HepG2 (cell line): Measurements from ENCODE around the gene SEBOX. TPM values are rescaled to one million over a fixed set of nuclear protein-coding genes. Genes with fewer than 3 reads are reported as not detected.

ENCODE experiments used
- ELF3 ChIP-seq: IDR thresholded peaks from 2 replicates; pipeline ENCODE4 v1.6.1; 2016; ENCODE audit warnings: missing genetic modification reagents, missing compliant biosample characterization
- SOX6 ChIP-seq, 2 experiments: fragments of 450-650 bp in 1 of 2; sonication (generic) in 1 of 2; formaldehyde crosslinking in 1 of 2; IDR thresholded peaks; 2 replicates each; pipeline versions ENCODE4 v1.4.0 to v1.6.1; 2017 to 2020; ENCODE audit warnings: antibody characterized with exemption in 1 of 2, mild to moderate bottlenecking in 1 of 2, missing genetic modification reagents in 1 of 2
- TBX3 ChIP-seq: fragments of 450-650 bp; IDR thresholded peaks from 2 replicates; pipeline ENCODE4 v1.6.1; 2017; ENCODE audit warnings: antibody characterized with exemption, mild to moderate bottlenecking, inconsistent platforms, borderline replicate concordance
- ZBTB40 ChIP-seq, 2 experiments: fragments of 450-650 bp in 1 of 2; sonication (generic) in 1 of 2; formaldehyde crosslinking in 1 of 2; IDR thresholded peaks; 2 replicates each; pipeline versions ENCODE4 v1.6.1 to v1.8.0; 2016 to 2022; ENCODE audit warnings: antibody characterized with exemption in 1 of 2, mild to moderate bottlenecking in 1 of 2, missing genetic modification reagents in 1 of 2
- ZNF496 ChIP-seq: sonication (generic); formaldehyde crosslinking; IDR thresholded peaks from 2 replicates; pipeline ENCODE4 v1.8.1; 2023; ENCODE audit warnings: mild to moderate bottlenecking, moderate library complexity, missing genetic modification reagents; ENCODE audit not compliant: insufficient replicate concordance
- ZSCAN5A ChIP-seq: sonication (generic); formaldehyde crosslinking; IDR thresholded peaks from 2 replicates; pipeline ENCODE4 v1.8.0; 2022; ENCODE audit warnings: mild to moderate bottlenecking, missing genetic modification reagents, borderline replicate concordance
- polyA plus RNA-seq, 8 experiments: library from polyadenylated mRNA; depleted of rRNA in 3 of 8; stranded (reverse) in 7 of 8; unstranded in 1 of 8; fragments of >200 nt; fragmentation: Illumina TruSeq in 4 of 8; extraction: Trizol in 4 of 8; gene quantifications; 2 replicates each; pipeline versions ENCODE4 v1.2.1 to v1.2.3, GENCODE V29; 2011 to 2016; ENCODE audit warnings: low read depth in 4 of 8, missing spikeins in 1 of 8, mixed read lengths in 1 of 8; ENCODE audit not compliant: insufficient read depth in 1 of 8
- total RNA-seq, 5 experiments: library from RNA; depleted of rRNA; stranded (reverse); fragments of >200 nt; fragmentation: Illumina TruSeq; extraction: Trizol; gene quantifications; 2 replicates each; pipeline ENCODE4 v1.2.3, GENCODE V29; 2016; ENCODE audit warnings: low read depth in 1 of 5

Gene SEBOX
- total and polyA plus RNA-seq, 2 of the 13 experiments (the other 11 are each of a cell fraction or from before 2014, with no cell fraction given) = not detected

- TF ChIP-seq ZBTB40 (IDR thresholded peaks at IDR 0.05) (no peak), ZBTB40 (CRISPR knock-in tag; IDR thresholded peaks at IDR 0.05) (no peak), SOX6 (IDR thresholded peaks at IDR 0.05) (no peak), SOX6 (CRISPR knock-in tag; IDR thresholded peaks at IDR 0.05) (no peak), ZSCAN5A (CRISPR knock-in tag) (no peak), ELF3 (no peak), TBX3 (no peak), ZNF496 (CRISPR knock-in tag) (no peak)
Measured at GRCh38 chr17:28390141-28390540, 25.1 kb upstream of the SEBOX start (continued).
